Activated CD4-positive, alpha-beta T cell treated with anti-CD3 and anti-CD28 coated beads, Interleukin-2, amount 50 U/mL, for 24 hours (primary cell): ENCODE data around the gene PHACTR3.

Experiments
- DNase-seq, 2 donors: peaks; one replicate each; pipeline ENCODE4 v3.0.0-alpha.2; 2020; ENCODE audit warnings: low read depth in 1 of 2, low spot score in 1 of 2

The PHACTR3 gene

DNA sequence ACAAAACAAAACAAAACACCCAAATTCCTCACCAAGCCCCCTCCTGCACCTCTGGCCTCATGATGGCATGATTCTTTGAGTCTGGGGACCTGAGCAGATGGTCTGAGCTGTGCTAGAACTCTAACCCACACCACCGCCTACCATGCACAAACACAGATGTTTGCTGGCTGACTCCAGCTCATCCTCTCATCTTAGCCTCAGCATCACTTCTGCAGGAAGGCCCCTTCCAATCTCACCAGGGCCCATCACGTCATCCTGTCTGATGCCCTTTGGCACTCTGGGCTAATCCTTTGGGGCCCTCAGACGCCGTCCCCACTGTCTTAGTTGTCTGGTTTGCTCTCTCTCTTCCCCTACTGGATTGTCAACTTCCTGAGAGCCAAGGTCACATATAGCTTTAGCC, 85.8 kb downstream of the PHACTR3 start:
- no peak for DNase-seq

DNA sequence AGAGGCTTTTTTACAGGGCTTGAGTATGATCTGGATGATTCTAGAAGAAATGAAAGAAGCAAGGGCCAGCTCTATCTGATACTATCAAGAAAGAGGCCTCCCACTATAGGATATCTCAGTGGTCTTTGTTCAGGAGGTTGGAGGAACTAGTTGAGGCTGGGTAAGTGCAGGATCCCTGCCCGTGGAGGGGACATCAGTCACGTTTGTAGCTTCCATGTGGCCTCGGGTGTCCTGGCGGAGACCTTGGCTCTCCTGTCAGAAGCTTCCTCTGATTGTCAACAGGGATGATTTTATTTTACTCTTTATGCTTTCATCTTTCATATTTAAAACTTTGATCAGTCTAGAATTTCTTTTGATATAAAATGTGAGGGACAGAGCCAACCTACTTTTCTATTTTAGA, 86.6 kb downstream of the PHACTR3 start:
- no peak for DNase-seq

DNA sequence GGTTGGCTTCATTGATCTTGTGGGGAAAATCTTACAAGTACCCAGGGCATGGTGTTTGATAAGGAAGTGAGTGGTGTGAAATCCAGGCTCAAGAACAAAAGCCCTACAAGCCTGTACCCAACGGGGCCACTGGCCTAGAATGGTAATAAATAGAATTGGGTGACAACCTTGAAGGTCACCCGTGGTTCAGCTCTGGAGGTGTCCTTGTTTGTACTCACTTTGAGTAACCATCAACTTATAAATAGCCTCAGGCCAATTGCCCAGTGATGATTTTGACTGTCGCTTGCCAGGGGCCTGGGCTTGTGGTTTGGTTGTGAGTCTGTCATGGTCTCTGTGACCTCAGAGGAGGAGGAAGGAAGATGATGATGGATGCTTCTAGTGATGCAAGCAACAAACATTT, 87.8 kb downstream of the PHACTR3 start:
- no peak for DNase-seq

DNA sequence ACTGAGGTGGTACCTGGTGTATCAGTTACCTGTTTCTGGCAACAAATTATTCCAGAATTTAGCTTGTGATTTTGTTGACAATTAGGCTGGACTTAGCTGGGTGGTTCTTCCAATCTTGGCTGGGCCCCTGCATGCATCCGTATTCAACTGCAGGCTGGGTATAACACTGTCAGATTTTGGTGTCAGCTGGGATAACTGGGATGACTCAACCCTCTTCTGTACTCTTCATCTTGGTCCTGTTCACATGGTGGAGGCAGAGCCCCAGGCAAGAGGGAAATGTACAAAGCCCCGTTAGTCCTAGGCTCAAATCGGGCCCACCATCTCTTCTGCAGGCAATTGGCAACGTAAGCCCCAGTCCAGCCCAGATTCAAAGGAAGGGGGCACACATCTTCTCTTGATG, 89.2 kb downstream of the PHACTR3 start:
- DNase-seq, result no peak

DNA sequence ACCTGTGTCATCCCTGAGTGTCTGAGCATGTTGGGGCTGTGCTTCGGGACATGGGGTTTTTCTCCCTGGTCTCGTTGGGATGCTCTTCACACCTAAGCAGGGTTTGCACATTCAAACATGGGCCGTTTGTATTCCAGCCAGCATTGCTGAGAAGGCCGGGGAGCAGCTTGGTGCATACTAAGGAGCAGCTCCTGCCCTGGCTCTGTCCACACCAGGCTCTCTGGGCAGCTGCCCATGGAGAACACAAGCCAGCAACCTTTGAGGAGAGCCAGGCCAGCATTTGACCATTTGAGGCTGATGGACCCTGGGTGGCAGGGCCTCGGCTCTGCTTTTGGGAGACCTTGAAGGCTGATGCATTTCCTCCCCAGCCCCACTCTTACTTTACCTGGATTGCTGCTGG, 92.1 kb downstream of the PHACTR3 start:
- no peak for DNase-seq

DNA sequence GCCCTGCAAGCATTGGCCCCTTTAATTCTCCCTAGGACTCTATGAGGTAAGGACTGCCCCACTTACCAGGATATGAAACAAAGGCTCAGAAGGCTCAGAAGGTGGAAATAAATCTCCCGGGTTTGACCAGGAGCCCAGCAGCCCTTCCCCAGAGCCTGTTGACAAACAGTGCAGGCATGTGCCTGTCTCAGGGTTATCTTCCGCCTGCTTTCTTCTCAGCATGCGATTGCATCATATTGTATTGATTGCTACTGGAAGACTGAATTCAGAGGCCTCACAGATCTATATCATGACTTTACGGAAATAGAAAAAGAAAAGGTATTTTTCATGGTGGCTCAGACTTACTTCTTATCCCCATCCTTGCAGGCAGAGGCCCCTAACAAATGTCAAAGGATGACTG, 92.7 kb downstream of the PHACTR3 start:
- no peak for DNase-seq

DNA sequence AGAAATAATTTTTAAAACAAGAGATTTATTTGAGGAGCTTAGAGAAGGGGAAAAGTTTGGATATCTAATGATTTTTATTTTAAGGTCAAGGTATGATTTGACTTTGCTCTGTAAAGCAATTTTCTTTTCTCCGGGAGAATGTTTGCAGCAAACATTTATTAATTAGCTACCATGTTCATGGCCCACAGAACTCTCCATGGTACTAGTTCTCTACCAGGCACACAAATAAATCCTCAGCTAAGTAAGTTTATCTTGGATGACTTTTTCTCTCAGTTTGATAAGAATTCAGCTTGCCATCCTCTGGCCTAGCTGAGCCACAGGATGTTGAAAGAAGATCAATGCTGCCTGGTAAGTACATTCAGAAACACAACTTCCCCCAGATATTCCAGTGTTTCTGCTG, 94.3 kb downstream of the PHACTR3 start:
- no peak for DNase-seq

DNA sequence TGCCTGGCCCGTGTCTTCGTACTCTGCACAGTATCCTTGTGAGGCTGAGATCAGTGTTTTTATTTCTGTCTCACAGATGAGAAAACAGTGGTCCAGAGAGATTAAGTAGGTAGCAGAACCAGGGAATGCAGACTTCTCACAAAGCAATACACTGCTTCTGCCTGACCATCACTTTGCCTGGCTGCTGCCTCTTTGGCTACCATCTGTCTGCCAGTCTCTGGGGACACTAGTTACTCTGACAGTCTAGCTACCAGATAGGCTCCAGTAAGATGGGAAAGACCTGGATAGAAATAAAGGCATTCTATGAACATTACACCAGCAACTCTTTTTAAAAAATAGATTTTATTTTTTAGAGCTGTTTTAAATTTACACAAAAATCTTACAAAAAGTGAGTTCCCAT, 96.9 kb downstream of the PHACTR3 start:
- no peak for DNase-seq

DNA sequence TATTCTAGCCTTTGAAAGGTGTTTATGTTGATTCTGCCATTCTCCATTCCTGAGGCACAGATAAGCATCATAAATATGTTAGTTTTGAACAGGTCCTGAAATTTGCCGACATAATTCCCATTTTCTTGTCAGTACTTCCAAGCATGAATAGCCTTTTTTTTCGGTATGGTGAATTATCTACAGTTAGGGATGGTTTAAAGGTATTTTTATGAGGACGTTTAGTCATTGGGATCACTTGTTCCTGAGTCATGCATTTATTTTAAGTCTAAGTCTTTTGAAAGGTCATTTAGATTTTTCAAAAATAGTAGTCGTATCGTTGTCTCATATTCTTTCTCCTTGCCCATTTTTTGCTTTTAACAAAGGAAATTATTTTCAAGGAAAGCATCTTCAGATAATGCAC, 98.7 kb downstream of the PHACTR3 start:
- no peak for DNase-seq

DNA sequence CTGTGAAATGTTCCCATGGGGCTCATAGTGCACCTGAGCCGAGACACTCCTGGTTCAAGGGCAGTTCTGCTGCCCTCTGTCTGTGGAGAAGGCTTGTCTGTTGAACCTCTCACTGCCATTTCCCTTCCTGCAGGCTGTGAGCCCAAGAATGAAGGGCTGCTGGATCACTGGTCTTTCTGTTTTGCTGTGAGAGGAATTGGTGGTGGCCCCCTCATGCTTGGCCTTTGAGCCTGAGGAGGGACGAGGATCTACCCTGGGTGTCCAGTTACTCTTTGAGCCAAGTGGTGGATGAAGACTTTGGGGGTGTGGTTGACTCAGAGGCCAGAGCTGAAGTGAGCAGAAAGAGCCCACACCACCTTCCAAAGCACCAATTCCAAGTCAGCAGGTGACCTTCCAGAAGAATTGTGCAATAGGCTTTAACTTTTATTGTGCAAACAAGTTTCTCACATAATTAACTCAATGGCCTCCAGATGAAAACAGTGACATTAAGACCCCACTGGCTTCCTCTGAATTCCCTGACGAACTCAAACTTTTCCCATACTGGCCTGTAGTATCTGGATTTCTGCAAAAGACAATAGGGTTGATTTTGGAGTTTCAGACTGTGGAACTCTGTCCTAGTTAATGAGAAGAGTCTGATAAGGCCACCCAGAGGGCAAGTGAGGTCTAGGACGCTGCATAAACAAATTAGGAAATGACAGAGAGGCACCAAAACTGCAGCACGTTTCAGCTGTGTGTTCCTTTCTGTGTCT, 101.5 kb downstream of the PHACTR3 start:
- no peak for DNase-seq

DNA sequence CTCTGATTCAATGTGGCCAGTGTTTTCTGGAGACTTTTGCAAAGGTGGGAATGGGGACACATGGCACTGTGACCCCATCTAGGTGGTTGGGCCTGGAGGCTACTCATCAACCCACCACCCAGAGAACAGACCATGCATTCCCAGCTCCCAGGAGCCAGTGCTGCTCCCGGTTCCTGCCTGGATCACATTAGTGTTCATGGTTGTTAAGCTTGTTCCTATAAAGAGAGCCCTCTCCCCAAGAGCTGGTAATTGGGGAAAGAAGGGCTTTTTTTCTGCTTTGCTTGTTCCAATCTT, 102.0 kb downstream of the PHACTR3 start:
- no peak for DNase-seq

DNA sequence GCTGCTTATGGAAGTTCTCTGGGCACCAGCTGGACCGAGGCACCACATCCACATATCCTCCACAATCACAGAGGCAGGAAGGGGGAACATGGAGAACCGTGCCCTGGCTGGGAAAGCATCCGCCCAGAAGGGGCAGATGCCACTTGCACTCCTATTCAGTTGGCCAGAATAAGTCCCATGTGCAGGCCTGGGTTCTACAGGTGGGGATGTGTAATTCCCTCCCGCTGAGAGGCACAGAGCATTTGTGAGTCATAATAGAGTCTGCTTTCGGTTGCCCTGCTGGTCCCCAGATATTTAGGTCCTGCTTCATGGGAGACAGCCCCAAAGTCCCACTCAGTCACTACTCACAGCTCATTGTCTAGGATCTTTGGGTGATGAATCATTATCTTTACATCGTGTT, 104.0 kb downstream of the PHACTR3 start:
- no peak for DNase-seq

DNA sequence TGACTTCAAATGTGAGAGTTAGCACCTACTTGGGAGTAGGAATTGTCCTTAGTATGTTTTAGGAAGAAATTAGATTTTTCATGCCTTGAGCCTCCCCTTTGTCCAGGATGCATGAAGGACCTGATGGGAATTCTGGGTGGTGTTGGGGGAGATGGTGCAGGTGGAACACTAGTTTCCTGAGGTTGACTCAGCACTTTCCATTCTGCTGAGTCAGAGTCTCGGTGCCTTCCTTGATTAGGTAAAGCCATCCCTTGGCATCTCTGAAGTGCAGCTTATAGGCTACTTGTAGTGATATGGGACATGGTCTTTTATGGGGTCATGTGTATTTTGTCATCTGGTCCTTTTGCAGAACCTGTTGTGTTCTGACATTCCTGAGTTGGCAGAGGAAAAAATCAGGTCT, 105.3 kb downstream of the PHACTR3 start:
- no peak for DNase-seq

DNA sequence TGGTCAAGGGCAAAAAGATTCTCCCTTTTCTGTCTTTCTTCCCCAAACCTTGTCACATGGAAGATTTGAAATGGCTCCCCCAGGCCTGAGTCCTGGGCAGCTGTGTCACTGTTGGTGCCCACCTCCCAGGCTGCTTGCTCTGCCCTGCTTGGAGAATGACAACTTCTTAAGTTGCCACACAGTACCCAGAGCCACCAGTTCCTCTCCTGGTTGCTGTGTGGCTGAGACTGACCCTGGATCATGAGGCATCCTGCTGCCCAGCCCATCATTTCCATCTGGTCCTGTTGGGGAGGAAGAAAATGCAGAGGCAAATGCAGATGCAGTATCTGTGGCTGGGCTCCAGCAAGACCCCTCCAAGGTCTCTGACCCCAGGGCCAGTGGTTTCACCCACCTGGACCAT, 113.7 kb downstream of the PHACTR3 start:
- no peak for DNase-seq

DNA sequence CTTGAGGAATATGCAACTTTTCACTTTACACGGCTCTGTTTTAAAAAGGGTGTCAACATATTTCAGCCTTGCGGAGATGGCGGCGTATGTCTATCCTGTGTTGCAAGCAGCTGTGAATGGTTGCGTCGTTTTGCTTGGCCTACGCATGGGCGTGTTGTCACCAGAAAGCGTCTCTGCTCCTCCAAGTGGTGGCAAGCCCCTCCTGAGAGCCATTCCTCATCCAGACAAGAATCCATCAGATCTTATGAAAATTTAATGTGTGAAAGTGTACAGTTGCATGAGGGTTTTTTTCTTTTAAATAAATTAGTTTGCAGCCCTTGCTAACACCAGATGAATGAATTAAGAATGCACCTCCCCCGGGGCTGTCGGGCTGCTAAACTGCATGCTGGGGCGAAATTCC, 114.4 kb downstream of the PHACTR3 start:
- no peak for DNase-seq

DNA sequence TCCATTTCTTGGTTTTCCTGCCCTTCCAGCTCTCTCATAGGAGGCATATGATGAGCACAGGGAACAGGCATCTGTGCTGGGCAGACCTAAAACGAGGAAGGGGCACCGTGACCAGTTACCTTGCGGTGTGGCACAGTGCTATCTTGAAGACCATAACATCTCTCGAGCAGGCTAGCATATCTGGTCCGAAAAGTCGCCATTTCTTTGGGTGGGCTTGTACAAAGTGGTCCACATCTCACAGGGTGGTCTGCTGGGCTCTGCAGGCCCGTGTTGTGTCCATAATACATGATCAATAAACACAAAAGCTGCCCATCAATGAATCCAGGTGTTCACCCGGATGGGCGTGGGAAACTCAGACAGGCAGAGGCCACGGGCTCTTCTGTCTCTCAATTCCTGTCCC, 115.7 kb downstream of the PHACTR3 start:
- no peak for DNase-seq

DNA sequence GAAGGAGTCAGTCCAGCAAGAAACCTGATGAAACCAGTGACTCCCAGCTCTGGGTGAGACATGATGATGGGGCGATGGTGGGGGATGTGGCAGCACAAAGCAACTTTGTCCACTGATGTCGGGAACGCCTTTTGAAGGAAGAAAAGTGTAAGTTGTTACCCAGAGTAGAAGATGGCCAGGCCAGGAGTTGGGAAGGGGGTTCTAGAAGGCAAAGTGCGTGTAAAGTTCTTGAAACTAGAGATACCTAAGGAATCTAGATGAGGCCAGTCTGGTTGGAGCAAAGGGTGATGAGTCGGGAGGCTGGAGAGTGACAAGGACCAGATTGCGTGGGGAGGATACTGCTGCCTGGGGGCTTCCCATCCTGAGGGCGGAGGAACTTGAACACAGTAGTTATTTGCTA, 117.0 kb downstream of the PHACTR3 start:
- no peak for DNase-seq

DNA sequence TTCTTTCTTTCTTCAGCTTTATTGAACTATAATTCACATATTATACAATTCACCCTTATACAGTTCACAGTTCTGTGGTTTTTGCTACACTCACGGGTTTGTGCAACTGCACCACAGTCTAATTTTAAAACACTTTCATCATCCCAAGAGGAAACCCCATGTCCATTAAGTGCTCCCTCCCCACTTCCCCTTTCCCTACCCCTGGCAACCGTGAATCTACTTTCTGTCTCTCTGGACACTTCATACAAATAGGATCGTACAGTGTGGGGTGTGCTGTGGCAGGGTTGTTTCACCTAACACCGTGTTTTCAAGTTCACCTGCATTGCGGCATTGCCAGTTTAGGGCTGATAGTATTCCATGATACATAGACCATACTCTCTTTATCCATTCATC, 118.8 kb downstream of the PHACTR3 start:
- DNase-seq, result no peak

DNA sequence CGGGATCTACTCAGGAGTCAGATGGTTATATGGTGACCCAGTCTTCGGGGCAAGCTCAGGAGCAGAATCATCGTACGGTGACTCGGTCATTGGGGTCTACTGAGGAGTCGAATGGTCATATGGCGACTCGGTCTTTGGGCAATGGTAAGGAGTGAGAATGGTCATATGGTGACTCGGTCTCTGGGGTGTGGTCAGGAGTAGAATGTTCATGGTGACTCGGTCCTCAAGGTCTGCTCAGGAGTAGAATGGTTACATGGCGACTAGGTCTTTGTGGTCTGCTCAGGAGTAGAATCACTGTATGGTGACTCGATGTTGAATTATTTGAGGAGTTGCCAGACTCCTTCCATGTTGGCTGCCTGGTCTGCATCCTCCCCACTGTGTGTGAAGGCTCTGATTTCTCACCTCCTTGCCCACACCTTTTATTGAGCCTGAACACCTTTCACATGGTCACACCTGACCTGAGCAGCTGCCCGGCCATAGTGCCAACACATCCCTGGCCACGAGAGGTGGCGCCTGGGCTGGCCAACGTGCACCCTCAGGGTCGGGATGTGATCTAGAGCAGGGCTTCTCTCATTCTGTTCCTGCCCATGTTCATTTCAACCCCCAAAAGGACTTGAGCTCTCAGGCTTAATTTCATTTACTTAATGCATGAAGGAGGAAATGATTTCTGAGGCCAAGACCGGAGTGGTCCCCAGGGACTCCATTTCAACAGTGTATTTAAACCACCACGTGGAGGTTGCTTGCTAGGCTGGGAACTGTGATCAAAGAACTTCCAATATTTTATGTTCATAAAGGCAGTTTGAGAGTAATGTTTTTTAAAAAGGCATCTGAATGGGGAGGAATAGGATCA, 119.5 kb downstream of the PHACTR3 start:
- DNase-seq, result no peak

DNA sequence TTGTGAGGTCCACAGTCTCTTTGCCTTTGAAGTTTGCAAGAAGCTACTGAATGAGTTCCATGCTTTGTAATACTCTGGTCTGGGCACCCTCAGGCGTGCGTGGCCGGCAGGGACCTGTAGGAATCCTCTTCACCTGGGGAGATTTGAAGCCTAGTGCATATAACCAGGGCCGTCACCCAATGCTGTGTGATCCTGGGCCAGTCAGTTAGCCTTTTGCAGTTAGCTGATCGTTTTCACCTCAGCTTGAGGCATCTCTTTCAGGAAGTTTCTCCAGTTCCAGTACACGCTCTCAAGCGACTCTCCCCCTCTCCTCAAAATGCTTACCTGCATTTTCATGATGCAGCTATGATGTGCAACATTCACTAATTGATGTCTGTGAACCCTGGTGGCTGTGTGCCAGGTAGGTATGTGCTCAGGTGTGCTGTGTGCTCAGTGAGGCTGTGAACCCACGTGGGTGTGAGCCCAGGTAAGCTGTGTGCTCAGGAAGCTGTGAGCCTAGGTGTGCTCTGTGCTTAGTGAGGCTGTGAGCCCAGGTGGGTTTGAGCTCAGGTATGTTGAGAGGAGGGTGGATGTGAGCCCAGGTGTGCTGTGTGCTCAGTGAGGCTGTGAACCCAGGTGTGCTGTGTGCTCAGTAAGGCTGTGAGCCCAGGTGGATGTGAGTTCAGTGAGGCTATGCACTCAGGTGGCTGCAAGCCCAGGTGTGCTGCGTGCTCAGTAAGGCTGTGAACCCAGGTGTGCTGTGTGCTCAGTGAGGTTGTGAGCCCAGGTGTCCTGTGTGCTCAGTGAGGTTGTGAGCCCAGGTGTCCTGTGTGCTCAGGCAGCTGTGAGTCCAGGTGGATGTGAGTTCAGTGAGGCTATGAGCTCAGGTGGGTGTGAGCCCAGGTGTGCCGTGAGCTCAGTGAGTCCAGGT, 120.4 kb downstream of the PHACTR3 start:
- DNase-seq, result no peak

DNA sequence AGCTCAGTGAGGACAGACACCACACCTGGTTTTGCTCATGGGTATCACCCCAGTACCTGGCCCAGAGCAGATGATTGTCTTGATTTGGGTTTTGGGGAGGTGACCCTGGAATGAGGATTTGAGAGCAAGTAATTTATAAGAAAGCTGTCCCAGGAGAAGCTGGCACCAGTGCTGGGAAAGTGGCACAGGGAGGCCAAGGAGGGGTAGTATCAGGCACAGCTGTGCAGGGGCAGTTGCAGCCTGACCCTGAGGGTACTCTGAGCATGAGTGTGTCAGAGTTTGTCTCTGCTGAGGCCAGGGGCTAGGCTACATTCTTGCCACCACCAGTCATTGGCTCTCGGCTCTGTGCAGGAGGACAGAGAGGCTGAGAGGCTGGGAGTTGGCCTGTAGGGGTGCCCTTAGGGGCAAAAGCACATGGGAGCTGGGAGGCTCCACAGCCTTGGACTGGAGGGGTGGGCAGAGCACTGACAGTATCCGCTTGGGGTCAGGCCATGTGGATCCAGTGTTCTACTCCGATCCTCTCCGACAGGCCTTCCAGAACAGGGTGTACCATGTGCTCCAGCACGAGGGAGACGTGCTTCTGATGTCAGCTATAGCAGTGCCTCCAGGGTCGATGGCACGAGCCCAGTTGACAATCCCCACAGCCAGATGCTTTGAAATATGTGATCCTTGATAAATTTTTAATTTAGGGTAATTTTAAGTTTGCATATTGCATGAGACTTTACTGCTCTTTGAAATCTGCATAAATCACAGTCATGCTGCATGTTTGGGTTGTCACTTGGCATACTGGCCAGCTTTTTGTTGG, 121.3 kb downstream of the PHACTR3 start:
- no peak for DNase-seq
